Small intestine (tissue), 7 donors: Measurements from ENCODE around the gene ASGR2. TPM values are rescaled to one million over a fixed set of nuclear protein-coding genes. Genes with fewer than 3 reads are reported as not detected.

Experiments used
- DNase-seq, 2 donors: peaks; one replicate each; pipeline versions ENCODE4 v3.0.0 to v3.0.0-alpha.2; 2013
- FAIRE-seq: peaks from 2 replicates; lab custom pipeline; 2012; peaks lifted over from hg19 to GRCh38; lab: Jason Lieb, UNC
- H3K27ac ChIP-seq, 3 donors: one replicate each; pipeline ENCODE4 v1.5.1; 2013; ENCODE audit warnings: low read length in 2 of 3, mild to moderate bottlenecking in 2 of 3, control low read depth in 1 of 3, inconsistent platforms in 1 of 3, low read depth in 1 of 3, moderate library complexity in 1 of 3
- H3K27me3 ChIP-seq, 3 donors: one replicate each; pipeline ENCODE4 v1.6.1; 2013; ENCODE audit warnings: low read length in 3 of 3, inconsistent platforms in 1 of 3; ENCODE audit not compliant: control insufficient read depth in 3 of 3, insufficient read depth in 3 of 3
- H3K36me3 ChIP-seq, 3 donors: one replicate each; pipeline ENCODE4 v1.6.1; 2013; ENCODE audit warnings: low read length in 3 of 3, inconsistent platforms in 1 of 3, low read depth in 1 of 3, mild to moderate bottlenecking in 1 of 3, moderate library complexity in 1 of 3; ENCODE audit not compliant: control insufficient read depth in 3 of 3, insufficient read depth in 2 of 3
- H3K4me1 ChIP-seq, 3 donors: one replicate each; pipeline ENCODE4 v1.6.1; 2013; ENCODE audit warnings: low read length in 2 of 3, inconsistent platforms in 1 of 3, low read depth in 1 of 3, mild to moderate bottlenecking in 1 of 3, moderate library complexity in 1 of 3; ENCODE audit not compliant: control insufficient read depth in 3 of 3, insufficient read depth in 2 of 3
- H3K4me3 ChIP-seq, 3 donors: one replicate each; pipeline ENCODE4 v1.5.1; 2013; ENCODE audit warnings: low read length in 3 of 3, control low read depth in 1 of 3, inconsistent platforms in 1 of 3, low read depth in 1 of 3, mild to moderate bottlenecking in 1 of 3, moderate library complexity in 1 of 3
- H3K9me3 ChIP-seq, 2 donors: one replicate each; pipeline ENCODE4 v1.6.1; 2013; ENCODE audit warnings: low read depth in 1 of 2, low read length in 1 of 2; ENCODE audit not compliant: control insufficient read depth in 2 of 2, insufficient read depth in 1 of 2
- whole genome bisulfite sequencing, 3 donors: extraction: QIAGEN DNeasy Blood & Tissue Kit; methylation state at CpG; one replicate each; pipeline ENCODE4 v1.1.7; 2013; 5-methylcytosine and 5-hydroxymethylcytosine counted together
- polyA plus RNA-seq, 4 donors: library from polyadenylated mRNA; stranded (reverse) in 3 of 4; unstranded in 1 of 4; fragments of 200-250 nt in 3 of 4; fragments of 120-200 nt in 1 of 4; gene quantifications; one replicate each; pipeline versions ENCODE4 v1.2.1 to v1.2.3, GENCODE V29; 2013
- donor health status: healthy with polysubstance abuse.
- donor health status: control.
- donor health status: control.
- donor health status: Bipolar disorder and iron deficiency.
- donor health status: healthy.

Gene ASGR2
- polyA plus RNA-seq, 4 donors, result 0.46 to 0.81 TPM; not detected in 2

GRCh38 chr17:7110617-7111306 lies 3.9 kb downstream of the ASGR2 start:
- DNase-seq, result no peak
- Histone ChIP-seq H3K4me1 (no peaks in the 10 kb centered on the region), H3K36me3 (no peaks in the 10 kb centered on the region), H3K27me3 (no peaks in the 10 kb centered on the region), H3K4me3 (no peak overlapping the region), H3K27ac (no peak overlapping the region), H3K9me3 (no peaks in the 10 kb centered on the region)
- no peak for FAIRE-seq
- 65 to 69% (median 66%) methylated on average over 11 of the region's 11 CpGs for WGBS, 3 donors

GRCh38 chr17:7109461-7110322 lies 4.9 kb downstream of the ASGR2 start:
- Histone ChIP-seq H3K27ac (no peak overlapping the region), H3K27me3 (no peaks in the 10 kb centered on the region), H3K4me3 (no peak overlapping the region), H3K9me3 (no peaks in the 10 kb centered on the region), H3K36me3 (no peaks in the 10 kb centered on the region), H3K4me1 (no peaks in the 10 kb centered on the region)
- WGBS, 3 donors, result 55 to 60% (median 59%) methylated on average over 10 of the region's 10 CpGs
- no peak for DNase-seq
- no peak for FAIRE-seq

DNA sequence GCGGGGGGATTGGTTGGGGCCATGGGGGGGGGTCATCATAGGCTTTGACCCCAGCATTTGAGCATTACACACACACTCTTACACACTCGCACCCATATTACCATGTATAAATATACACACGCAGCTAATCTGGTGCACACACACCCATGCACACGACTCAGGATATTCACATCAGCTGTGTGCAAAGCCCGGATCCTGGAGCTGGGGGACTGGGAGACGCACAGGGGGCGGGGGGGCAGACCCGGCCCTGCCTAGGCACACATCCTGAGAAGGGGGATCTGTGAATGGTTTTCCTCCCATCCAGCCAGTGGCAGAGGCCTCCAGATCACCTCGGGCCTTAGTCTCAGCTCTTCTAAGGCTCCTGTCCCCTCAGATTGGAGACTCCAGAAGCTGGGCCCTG lies 5.6 kb downstream of the ASGR2 start:
- FAIRE-seq (no peak), DNase-seq (no peak)
- Histone ChIP-seq H3K27me3 (no peaks in the 10 kb centered on the region), H3K4me3 (no peak overlapping the region), H3K36me3 (no peaks in the 10 kb centered on the region), H3K27ac (no peak overlapping the region), H3K9me3 (no peaks in the 10 kb centered on the region), H3K4me1 (no peaks in the 10 kb centered on the region)
- WGBS, 3 donors, result 70 to 74% (median 71%) methylated on average over 9 of the region's 9 CpGs

- DNase-seq (no peak), FAIRE-seq (no peak)
- H3K9me3 ChIP-seq, result no peaks in the 10 kb centered on the region
- H3K4me3 ChIP-seq, result no peak overlapping the region
- WGBS, 3 donors, result 76 to 88% (median 78%) methylated on average over 7 to 10 of the region's 10 CpGs
- no peaks in the 10 kb centered on the region for H3K27me3 ChIP-seq
- H3K4me1 ChIP-seq, result no peaks in the 10 kb centered on the region
- H3K27ac ChIP-seq, result no peak overlapping the region
- no peaks in the 10 kb centered on the region for H3K36me3 ChIP-seq
Measured at GRCh38 chr17:7108560-7108925, 6.1 kb downstream of the ASGR2 start.

- no peaks in the 10 kb centered on the region for H3K27me3 ChIP-seq
- H3K9me3 ChIP-seq, result no peaks in the 10 kb centered on the region
- H3K4me3 ChIP-seq, result no peak overlapping the region
- FAIRE-seq, result no peak
- no peaks in the 10 kb centered on the region for H3K4me1 ChIP-seq
- DNase-seq, result no peak
- WGBS, 3 donors, result 84 to 91% (median 88%) methylated on average over 32 of the region's 32 CpGs
- H3K36me3 ChIP-seq, result no peaks in the 10 kb centered on the region
- no peak overlapping the region for H3K27ac ChIP-seq
Measured at GRCh38 chr17:7107795-7108559, 6.6 kb downstream of the ASGR2 start.

GRCh38 chr17:7107012-7107754 lies 7.4 kb downstream of the ASGR2 start:
- no peak for FAIRE-seq

DNA sequence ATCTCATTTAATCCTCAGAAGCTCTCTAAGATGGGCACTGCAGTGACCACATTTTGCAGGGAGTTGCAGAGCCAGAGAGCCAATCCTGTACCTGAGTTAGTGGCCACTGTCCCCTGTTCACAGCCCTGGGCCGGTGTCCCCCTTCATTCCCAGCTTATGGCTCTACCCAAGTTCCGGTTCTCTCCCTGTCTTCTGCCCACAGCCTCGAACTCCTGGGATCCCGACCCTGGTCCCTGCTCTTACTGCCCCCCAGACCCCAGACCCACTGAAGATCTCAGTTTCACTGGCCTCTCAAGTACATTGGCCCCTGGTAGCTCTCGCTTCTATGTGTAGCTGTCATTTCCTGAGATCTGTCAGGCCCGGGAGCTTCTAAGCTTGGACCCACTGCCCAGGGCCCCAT lies 12.2 kb downstream of the ASGR2 start:
- Histone ChIP-seq H3K4me1 (no peaks in the 10 kb centered on the region), H3K9me3 (no peaks in the 10 kb centered on the region), H3K27me3 (peaks cover 0 to 2% (median 0%) of the 10 kb centered on the region in 3 donors), H3K27ac (no peak overlapping the region), H3K4me3 (no peak overlapping the region), H3K36me3 (no peaks in the 10 kb centered on the region)
- DNase-seq (no peak), FAIRE-seq (no peak)
- 51 to 61% (median 61%) methylated on average over 6 of the region's 6 CpGs for whole genome bisulfite sequencing, 3 donors

More at GRCh38 chr17:7107012-7107754, 7.4 kb downstream of the ASGR2 start:
- Histone ChIP-seq H3K9me3 (no peaks in the 10 kb centered on the region), H3K27me3 (no peaks in the 10 kb centered on the region), H3K36me3 (no peaks in the 10 kb centered on the region), H3K27ac (no peak overlapping the region), H3K4me1 (no peaks in the 10 kb centered on the region), H3K4me3 (no peak overlapping the region)
- peak; percentile 21 to 26 for DNase-seq
- 45 to 70% (median 59%) methylated on average over 19 to 20 of the region's 20 CpGs for WGBS, 3 donors

DNA sequence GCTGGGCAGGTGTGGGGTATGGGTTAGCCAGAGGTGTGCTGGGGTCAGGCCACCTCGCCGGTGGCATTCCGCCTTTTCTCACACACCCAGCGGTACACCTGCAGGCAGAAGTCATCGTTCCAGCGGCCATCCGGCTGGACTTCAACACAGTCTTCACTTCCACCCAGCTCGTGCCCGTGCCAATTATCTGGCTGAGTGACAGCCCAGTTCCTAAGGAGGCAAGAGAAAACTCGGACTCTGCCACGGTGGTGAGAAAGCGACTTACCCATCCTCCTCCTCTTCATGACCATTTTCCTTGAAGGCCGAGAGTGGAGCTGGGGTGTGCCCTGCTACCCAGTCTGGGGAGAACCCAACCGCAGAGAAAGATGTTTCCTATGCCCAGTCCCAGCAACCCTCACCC lies 13.1 kb downstream of the ASGR2 start:
- H3K4me3 ChIP-seq, result no peak overlapping the region
- DNase-seq, result no peak
- no peaks in the 10 kb centered on the region for H3K36me3 ChIP-seq
- no peaks in the 10 kb centered on the region for H3K4me1 ChIP-seq
- 85 to 88% (median 86%) methylated on average over 14 of the region's 14 CpGs for WGBS, 3 donors
- H3K9me3 ChIP-seq, result no peaks in the 10 kb centered on the region
- FAIRE-seq, result no peak
- no peak overlapping the region for H3K27ac ChIP-seq
- peaks cover 0 to 2% (median 0%) of the 10 kb centered on the region in 3 donors for H3K27me3 ChIP-seq
